GM19035 (cell line): ENCODE measurements around the gene CAMK2G.
"Not testable (repeated sequence)": the region's sequence is repeated elsewhere in the genome, so short reads cannot be mapped to it uniquely, and the experiment has no call there.

Experiments
- ATAC-seq: cut with Tn5 transposase; IDR thresholded peaks from one replicate; pipeline ENCODE4 v1.9.1; 2021; ENCODE audit not compliant: unreplicated experiment

CAMK2G gene

GRCh38 chr10:73905256-73906020 lies 31.1 kb upstream of the CAMK2G start:
- no peak for ATAC-seq

- no peak for ATAC-seq
These were observed 28.0 kb upstream of the CAMK2G start for GRCh38 chr10:73902351-73902750.

- no peak for ATAC-seq
These were observed 26.9 kb upstream of the CAMK2G start for GRCh38 chr10:73901261-73901660.

GRCh38 chr10:73900064-73900463 lies 25.7 kb upstream of the CAMK2G start:
- no peak for ATAC-seq

GRCh38 chr10:73899423-73899822 lies 25.1 kb upstream of the CAMK2G start:
- no peak for ATAC-seq

GRCh38 chr10:73898730-73899410 lies 24.5 kb upstream of the CAMK2G start:
- no peak for ATAC-seq

GRCh38 chr10:73897693-73898092 lies 23.3 kb upstream of the CAMK2G start:
- no peak for ATAC-seq

- not testable (repeated sequence) for ATAC-seq
These were observed 21.0 kb upstream of the CAMK2G start for GRCh38 chr10:73895381-73895780.

- ATAC-seq: no peak
These were observed 20.1 kb upstream of the CAMK2G start for GRCh38 chr10:73894245-73894971.

GRCh38 chr10:73893426-73893825 lies 19.1 kb upstream of the CAMK2G start:
- no peak for ATAC-seq

GRCh38 chr10:73892310-73893030 lies 18.1 kb upstream of the CAMK2G start:
- no peak for ATAC-seq

- no peak for ATAC-seq
These were observed 17.2 kb upstream of the CAMK2G start for GRCh38 chr10:73891540-73891939.

GRCh38 chr10:73890830-73891229 lies 16.5 kb upstream of the CAMK2G start:
- ATAC-seq: not testable (repeated sequence)

GRCh38 chr10:73890261-73890660 lies 15.9 kb upstream of the CAMK2G start:
- ATAC-seq: no peak

- ATAC-seq: not testable (repeated sequence)
These were observed 15.1 kb upstream of the CAMK2G start for GRCh38 chr10:73889416-73889815.

- no peak for ATAC-seq
These were observed 14.7 kb upstream of the CAMK2G start for GRCh38 chr10:73889014-73889413.

- ATAC-seq: no peak
These were observed 14.2 kb upstream of the CAMK2G start for GRCh38 chr10:73888514-73888913.

GRCh38 chr10:73887294-73888039 lies 13.1 kb upstream of the CAMK2G start:
- no peak for ATAC-seq

- ATAC-seq: no peak
These were observed 12.4 kb upstream of the CAMK2G start for GRCh38 chr10:73886661-73887293.

- ATAC-seq: no peak
These were observed 11.8 kb upstream of the CAMK2G start for GRCh38 chr10:73886085-73886529.
